GM21825 (cell line): ENCODE data around the gene APOL1.
"Not testable (repeated sequence)": the region's sequence is repeated elsewhere in the genome, so short reads cannot be mapped to it uniquely, and the experiment has no call there.

Experiments
- ATAC-seq: cut with Tn5 transposase; IDR thresholded peaks from one replicate; pipeline ENCODE4 v1.9.1; 2021; ENCODE audit warnings: mild to moderate bottlenecking, moderate library complexity; ENCODE audit not compliant: unreplicated experiment

Gene APOL1

GRCh38 chr22:36244522-36245391 is 8.2 kb upstream of the APOL1 start:
- ATAC-seq: no peak

GRCh38 chr22:36245805-36246356 is 7.1 kb upstream of the APOL1 start:
- no peak for ATAC-seq

GRCh38 chr22:36246718-36247117 is 6.2 kb upstream of the APOL1 start:
- ATAC-seq: no peak

GRCh38 chr22:36247955-36248354 is 5.0 kb upstream of the APOL1 start:
- no peak for ATAC-seq

GRCh38 chr22:36249160-36249559 is 3.8 kb upstream of the APOL1 start:
- no peak for ATAC-seq

GRCh38 chr22:36250292-36250960 is 2.5 kb upstream of the APOL1 start:
- ATAC-seq: not testable (repeated sequence)

GRCh38 chr22:36251979-36252608 is 839 bp upstream of the APOL1 start:
- not testable (repeated sequence) for ATAC-seq

GRCh38 chr22:36253523-36254490 is 874 bp downstream of the APOL1 start:
- no peak for ATAC-seq

GRCh38 chr22:36255572-36255971 is 2.6 kb downstream of the APOL1 start:
- ATAC-seq: not testable (repeated sequence)

- ATAC-seq: no peak
These were observed 3.5 kb downstream of the APOL1 start for GRCh38 chr22:36256478-36256877.

GRCh38 chr22:36257308-36257707 is 4.4 kb downstream of the APOL1 start:
- no peak for ATAC-seq

- no peak for ATAC-seq
These were observed 5.2 kb downstream of the APOL1 start for GRCh38 chr22:36257948-36258670.

- no peak for ATAC-seq
These were observed 6.0 kb downstream of the APOL1 start for GRCh38 chr22:36258701-36259614.

- ATAC-seq: no peak
These were observed 6.8 kb downstream of the APOL1 start for GRCh38 chr22:36259615-36260300.

GRCh38 chr22:36261675-36262074 is 8.7 kb downstream of the APOL1 start:
- ATAC-seq: not testable (repeated sequence)

GRCh38 chr22:36262307-36262706 is 9.4 kb downstream of the APOL1 start:
- ATAC-seq: not testable (repeated sequence)

GRCh38 chr22:36263216-36263673 is 10.3 kb downstream of the APOL1 start:
- ATAC-seq: not testable (repeated sequence)
